IMR-90 (cell line): ENCODE data around the gene AUTS2. TPM values are rescaled to one million over a fixed set of nuclear protein-coding genes. Genes with fewer than 3 reads are reported as not detected.

Experiments used
- ATAC-seq: fragments of 200-7000 bp; cut with Tn5 transposase; 2 replicates; pipeline ENCODE4 v1.9.1; 2020; ENCODE audit warnings: low read depth, mild to moderate bottlenecking, moderate library complexity
- BruUV-seq: library from RNA; stranded (reverse); fragments of 400-500 nt; replicated peaks from 2 replicates; lab custom pipeline; 2021; lab: Mats Ljungman, UMichigan
- CTCF ChIA-PET: fragments of 300-600 bp; formaldehyde crosslinking; extraction: SDS; loops from one replicate; lab custom pipeline; 2021; ENCODE audit warnings: antibody characterized with exemption; lab: Yijun Ruan, JAX
- POLR2A ChIA-PET: fragments of 300-600 bp; sonication (Branson Sonifier 250); formaldehyde crosslinking; loops from one replicate; lab custom pipeline; 2022; ENCODE audit warnings: antibody characterized with exemption; ENCODE audit not compliant: unreplicated experiment; lab: Charles Lee
- DNase-seq: peaks from one replicate; pipeline ENCODE4 v3.0.0; 2013
- H2AFZ ChIP-seq: replicated peaks from 2 replicates; pipeline ENCODE3; 2013; ENCODE audit warnings: low read length, mild to moderate bottlenecking; ENCODE audit not compliant: poor library complexity
- H2AK5ac ChIP-seq: 2 replicates; pipeline ENCODE4 v1.6.1; 2013; ENCODE audit warnings: low read depth, low read length, inconsistent platforms
- H2AK9ac ChIP-seq: replicated peaks from 2 replicates; pipeline ENCODE3; 2013; ENCODE audit warnings: mild to moderate bottlenecking, low read depth, low read length, moderate library complexity; ENCODE audit not compliant: poor library complexity
- H2BK120ac ChIP-seq: 2 replicates; pipeline ENCODE4 v1.6.1; 2013; ENCODE audit warnings: low read depth, low read length, inconsistent platforms
- H2BK15ac ChIP-seq: 3 replicates; pipeline ENCODE4 v1.6.1; 2013; ENCODE audit warnings: low read depth, low read length, inconsistent platforms
- H2BK20ac ChIP-seq: 2 replicates; pipeline ENCODE4 v1.6.1; 2013; ENCODE audit warnings: low read depth, mild to moderate bottlenecking, inconsistent platforms, low read length, moderate library complexity
- H2BK5ac ChIP-seq: 2 replicates; pipeline ENCODE4 v1.6.1; 2013; ENCODE audit warnings: mild to moderate bottlenecking, low read depth, low read length, inconsistent platforms; ENCODE audit not compliant: poor library complexity, severe bottlenecking
- H3K14ac ChIP-seq: replicated peaks from 2 replicates; pipeline ENCODE4 v1.6.1; 2013; ENCODE audit warnings: low read depth, low read length, inconsistent platforms
- H3K18ac ChIP-seq: 2 replicates; pipeline ENCODE4 v1.6.1; 2013; ENCODE audit warnings: low read depth, low read length, control low read depth
- H3K23ac ChIP-seq: 2 replicates; pipeline ENCODE4 v1.6.1; 2013; ENCODE audit warnings: low read depth, low read length, inconsistent platforms
- H3K27ac ChIP-seq: 2 replicates; pipeline ENCODE4 v1.5.1; 2013; ENCODE audit warnings: mild to moderate bottlenecking, control low read depth, low read length; ENCODE audit not compliant: insufficient read depth
- H3K27me3 ChIP-seq: 2 replicates; pipeline ENCODE4 v1.6.1; 2013; ENCODE audit warnings: low read length; ENCODE audit not compliant: control insufficient read depth, insufficient read depth
- H3K36me3 ChIP-seq: 2 replicates; pipeline ENCODE4 v1.6.1; 2013; ENCODE audit warnings: low read length, mixed read lengths; ENCODE audit not compliant: control insufficient read depth, insufficient read depth
- H3K4ac ChIP-seq: 2 replicates; pipeline ENCODE4 v1.6.1; 2013; ENCODE audit warnings: low read depth, low read length, inconsistent platforms
- H3K4me1 ChIP-seq: 2 replicates; pipeline ENCODE4 v1.6.1; 2013; ENCODE audit warnings: low read length, mixed read lengths; ENCODE audit not compliant: control insufficient read depth, insufficient read depth
- H3K4me2 ChIP-seq: 2 replicates; pipeline ENCODE4 v1.6.1; 2013; ENCODE audit warnings: low read depth, mild to moderate bottlenecking, control low read depth, low read length, moderate library complexity
- H3K4me3 ChIP-seq: 2 replicates; pipeline ENCODE4 v1.5.1; 2013; ENCODE audit warnings: low read depth, mild to moderate bottlenecking, control low read depth, low read length, moderate library complexity; ENCODE audit not compliant: insufficient read depth
- H3K56ac ChIP-seq: 2 replicates; pipeline ENCODE4 v1.6.1; 2013; ENCODE audit warnings: low read length, inconsistent platforms; ENCODE audit not compliant: insufficient read depth; ENCODE audit errors: extremely low read depth
- H3K79me1 ChIP-seq, 2 experiments: 2 replicates each; pipeline ENCODE4 v1.6.1; 2013; ENCODE audit warnings: low read length in 2 of 2, inconsistent platforms in 1 of 2, low read depth in 1 of 2
- H3K9ac ChIP-seq: 2 replicates; pipeline ENCODE4 v1.6.1; 2013; ENCODE audit warnings: low read depth, low read length, control low read depth
- H3K9me1 ChIP-seq: 2 replicates; pipeline ENCODE4 v1.6.1; 2013; ENCODE audit warnings: low read length, inconsistent platforms; ENCODE audit not compliant: insufficient read depth
- H3K9me3 ChIP-seq: 2 replicates; pipeline ENCODE4 v1.6.1; 2013; ENCODE audit warnings: low read length; ENCODE audit not compliant: control insufficient read depth, insufficient read depth
- H4K20me1 ChIP-seq: 2 replicates; pipeline ENCODE4 v1.6.1; 2013; ENCODE audit warnings: low read length, inconsistent platforms; ENCODE audit not compliant: insufficient read depth
- H4K5ac ChIP-seq: 2 replicates; pipeline ENCODE4 v1.6.1; 2013; ENCODE audit warnings: mild to moderate bottlenecking, low read depth, low read length, control low read depth
- H4K8ac ChIP-seq, 2 experiments: 2 replicates each; pipeline ENCODE4 v1.6.1; 2013; ENCODE audit warnings: low read depth in 2 of 2, low read length in 2 of 2, control low read depth in 1 of 2, inconsistent platforms in 1 of 2
- H4K91ac ChIP-seq: 2 replicates; pipeline ENCODE4 v1.6.1; 2013; ENCODE audit warnings: low read depth, low read length, inconsistent platforms; ENCODE audit not compliant: insufficient read depth
- BHLHE40 ChIP-seq: fragments of 150-350 bp; IDR thresholded peaks from 2 replicates; pipeline ENCODE4 v1.6.1; 2016; ENCODE audit warnings: mild to moderate bottlenecking, low read depth, low read length
- CEBPB ChIP-seq: IDR thresholded peaks from 2 replicates; pipeline ENCODE4 v1.6.1; 2012; ENCODE audit warnings: low read depth, low read length, improper control_type of control experiment
- CHD1 ChIP-seq: IDR thresholded peaks from 2 replicates; pipeline ENCODE4 v1.6.1; 2012; ENCODE audit warnings: low read depth, low read length, improper control_type of control experiment
- FOS ChIP-seq: fragments of 150-350 bp; IDR thresholded peaks from 2 replicates; pipeline ENCODE4 v1.6.1; 2016; ENCODE audit warnings: low read depth, low read length
- MAFK ChIP-seq: IDR thresholded peaks from 2 replicates; pipeline ENCODE4 v1.6.1; 2012; ENCODE audit warnings: low read depth, low read length, improper control_type of control experiment
- MAZ ChIP-seq: IDR thresholded peaks from 2 replicates; pipeline ENCODE4 v1.6.1; 2012; ENCODE audit warnings: low read depth, mild to moderate bottlenecking, low read length, improper control_type of control experiment, moderate library complexity, borderline replicate concordance
- MXI1 ChIP-seq: IDR thresholded peaks from 2 replicates; pipeline ENCODE4 v1.6.1; 2012; ENCODE audit warnings: low read depth, mild to moderate bottlenecking, low read length, moderate library complexity, borderline replicate concordance
- NFE2L2 ChIP-seq: fragments of 150-350 bp; IDR thresholded peaks from 2 replicates; pipeline ENCODE4 v1.6.1; 2016; ENCODE audit warnings: low read depth, mild to moderate bottlenecking, low read length
- POLR2A ChIP-seq: IDR thresholded peaks from 2 replicates; pipeline ENCODE4 v1.6.1; 2012; ENCODE audit warnings: mild to moderate bottlenecking, low read depth, low read length
- RAD21 ChIP-seq: IDR thresholded peaks from 2 replicates; pipeline ENCODE4 v1.6.1; 2012; ENCODE audit warnings: low read length, improper control_type of control experiment
- RCOR1 ChIP-seq: IDR thresholded peaks from 2 replicates; pipeline ENCODE4 v1.6.1; 2012; ENCODE audit warnings: mild to moderate bottlenecking, low read length, improper control_type of control experiment; ENCODE audit not compliant: insufficient replicate concordance
- RFX5 ChIP-seq: IDR thresholded peaks from 2 replicates; pipeline ENCODE4 v1.8.0; 2012; ENCODE audit warnings: low read depth, mild to moderate bottlenecking, low read length, moderate library complexity
- SMC3 ChIP-seq: fragments of 150-350 bp; IDR thresholded peaks from 2 replicates; pipeline ENCODE4 v1.6.1; 2016; ENCODE audit warnings: low read depth, mild to moderate bottlenecking, antibody characterized with exemption, low read length, moderate library complexity
- WGBS, 2 experiments: methylation state at CpG; one replicate each; pipeline versions ENCODE4 v1.1.5 to v1.1.7; 2013; ENCODE audit warnings: missing lambda C conversion rate in 2 of 2; ENCODE audit not compliant: insufficient read length in 1 of 2; ENCODE audit errors: extremely low coverage in 2 of 2; 5-methylcytosine and 5-hydroxymethylcytosine counted together
- dilution Hi-C: fragments of 300-500 bp; cut with HindIII; formaldehyde crosslinking; loops from one replicate; pipeline ENCODE4 v1.14.3; 2018; ENCODE audit warnings: low sequenced_read_pairs; ENCODE audit not compliant: unreplicated experiment
- in situ Hi-C: fragments of 300-500 bp; cut with MboI; formaldehyde crosslinking; loops from 3 replicates; pipeline ENCODE4 v1.14.3; 2019; ENCODE audit warnings: low sequenced_read_pairs, inconsistent platforms, mixed read lengths
- intact Hi-C: fragments of 100-400 bp; cut with micrococcal nuclease; formaldehyde crosslinking; loops from 2 replicates; pipeline ENCODE4 v1.10.0; 2022
- polyA plus RNA-seq, 3 experiments: library from polyadenylated mRNA; depleted of rRNA; stranded (reverse); fragments of >200 nt; gene quantifications; 2 replicates each; pipeline ENCODE4 v1.2.3, GENCODE V29; 2012; ENCODE audit warnings: low replicate concordance in 1 of 3
- total RNA-seq: library from RNA; depleted of rRNA; stranded (reverse); fragments of >200 nt; gene quantifications from 2 replicates; pipeline ENCODE4 v1.2.3, GENCODE V29; 2012
- TF ChIP-seq, protein P1 (sequence below): fragments of 150-350 bp; IDR thresholded peaks from 2 replicates; pipeline ENCODE4 v1.6.1; 2017; ENCODE audit warnings: mild to moderate bottlenecking, antibody characterized with exemption, low read length, low read depth
- TF ChIP-seq, protein P2 (sequence below): fragments of 150-350 bp; IDR thresholded peaks from 2 replicates; pipeline ENCODE4 v1.6.1; 2016; ENCODE audit warnings: low read depth, mild to moderate bottlenecking, low read length, moderate library complexity, borderline replicate concordance
- TF ChIP-seq, protein P3 (sequence below): conservative IDR thresholded peaks from 2 replicates; pipeline ENCODE4 v1.5.1; 2012; ENCODE audit warnings: mild to moderate bottlenecking, low read depth, low read length, improper control_type of control experiment

Gene AUTS2
- total and polyA plus RNA-seq, 2 of the 4 experiments (the other 2 are of a cell fraction), result 0.90 to 3.0 TPM

DNA sequence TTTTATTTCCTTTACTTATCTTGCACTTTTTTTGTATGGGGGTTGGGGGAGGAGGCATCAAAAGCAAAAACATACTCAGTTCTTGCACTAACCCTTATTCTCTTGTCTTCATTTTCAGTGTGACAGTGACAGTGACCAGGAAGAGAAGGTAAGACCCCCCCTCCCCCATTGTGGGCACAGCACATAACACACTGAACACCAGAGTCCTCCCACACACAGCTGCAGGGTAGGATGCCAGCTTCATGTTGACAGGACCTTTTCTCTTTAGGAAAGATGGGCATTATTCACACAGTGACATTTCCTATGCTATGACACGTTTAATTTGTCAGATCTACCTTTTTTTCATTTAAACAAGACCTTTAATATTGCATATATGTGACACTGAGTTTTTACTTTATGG lies 837.4 kb downstream of the AUTS2 start:
- Histone ChIP-seq H2AK9ac (no peak overlapping the region), H3K4ac (no peak overlapping the region), H3K9ac (no peak overlapping the region), H2AFZ (no peak overlapping the region), H3K27me3 (no peaks in the 10 kb centered on the region), H4K5ac (no peak overlapping the region), H2BK120ac (no peak overlapping the region), H4K91ac (no peak overlapping the region), H3K56ac (no peak overlapping the region), H3K9me3 (no peaks in the 10 kb centered on the region), H2AK5ac (no peak overlapping the region), H3K9me1 (no peaks in the 10 kb centered on the region), H3K27ac (no peak overlapping the region), H3K23ac (no peak overlapping the region), H3K4me3 (no peak overlapping the region), H3K14ac (no peak overlapping the region), H3K36me3 (no peaks in the 10 kb centered on the region), H2BK5ac (no peak overlapping the region), H4K8ac (no peak overlapping the region), H2BK20ac (no peak overlapping the region), H3K79me1 (no peaks in the 10 kb centered on the region), H2BK15ac (no peak overlapping the region), H4K20me1 (no peaks in the 10 kb centered on the region), H3K18ac (no peak overlapping the region), H3K4me1 (no peaks in the 10 kb centered on the region), H3K4me2 (no peak overlapping the region)
- ChIA-PET CTCF (no interaction called here), POLR2A (no interaction called here)
- in situ Hi-C loops (no loop called here), intact Hi-C loops (no loop called here), dilution Hi-C loops (no loop called here)
- TF ChIP-seq MAZ (no peak), FOS (no peak), BHLHE40 (no peak), CHD1 (no peak), MXI1 (no peak), SMC3 (no peak), RCOR1 (no peak), CEBPB (no peak), RAD21 (no peak), POLR2A (no peak), MAFK (no peak), NFE2L2 (no peak), RFX5 (no peak)
- TF ChIP-seq, protein P1, sequence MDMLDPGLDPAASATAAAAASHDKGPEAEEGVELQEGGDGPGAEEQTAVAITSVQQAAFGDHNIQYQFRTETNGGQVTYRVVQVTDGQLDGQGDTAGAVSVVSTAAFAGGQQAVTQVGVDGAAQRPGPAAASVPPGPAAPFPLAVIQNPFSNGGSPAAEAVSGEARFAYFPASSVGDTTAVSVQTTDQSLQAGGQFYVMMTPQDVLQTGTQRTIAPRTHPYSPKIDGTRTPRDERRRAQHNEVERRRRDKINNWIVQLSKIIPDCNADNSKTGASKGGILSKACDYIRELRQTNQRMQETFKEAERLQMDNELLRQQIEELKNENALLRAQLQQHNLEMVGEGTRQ, result no peak
- TF ChIP-seq, protein P2, sequence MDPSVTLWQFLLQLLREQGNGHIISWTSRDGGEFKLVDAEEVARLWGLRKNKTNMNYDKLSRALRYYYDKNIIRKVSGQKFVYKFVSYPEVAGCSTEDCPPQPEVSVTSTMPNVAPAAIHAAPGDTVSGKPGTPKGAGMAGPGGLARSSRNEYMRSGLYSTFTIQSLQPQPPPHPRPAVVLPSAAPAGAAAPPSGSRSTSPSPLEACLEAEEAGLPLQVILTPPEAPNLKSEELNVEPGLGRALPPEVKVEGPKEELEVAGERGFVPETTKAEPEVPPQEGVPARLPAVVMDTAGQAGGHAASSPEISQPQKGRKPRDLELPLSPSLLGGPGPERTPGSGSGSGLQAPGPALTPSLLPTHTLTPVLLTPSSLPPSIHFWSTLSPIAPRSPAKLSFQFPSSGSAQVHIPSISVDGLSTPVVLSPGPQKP, result no peak
- TF ChIP-seq, protein P3, sequence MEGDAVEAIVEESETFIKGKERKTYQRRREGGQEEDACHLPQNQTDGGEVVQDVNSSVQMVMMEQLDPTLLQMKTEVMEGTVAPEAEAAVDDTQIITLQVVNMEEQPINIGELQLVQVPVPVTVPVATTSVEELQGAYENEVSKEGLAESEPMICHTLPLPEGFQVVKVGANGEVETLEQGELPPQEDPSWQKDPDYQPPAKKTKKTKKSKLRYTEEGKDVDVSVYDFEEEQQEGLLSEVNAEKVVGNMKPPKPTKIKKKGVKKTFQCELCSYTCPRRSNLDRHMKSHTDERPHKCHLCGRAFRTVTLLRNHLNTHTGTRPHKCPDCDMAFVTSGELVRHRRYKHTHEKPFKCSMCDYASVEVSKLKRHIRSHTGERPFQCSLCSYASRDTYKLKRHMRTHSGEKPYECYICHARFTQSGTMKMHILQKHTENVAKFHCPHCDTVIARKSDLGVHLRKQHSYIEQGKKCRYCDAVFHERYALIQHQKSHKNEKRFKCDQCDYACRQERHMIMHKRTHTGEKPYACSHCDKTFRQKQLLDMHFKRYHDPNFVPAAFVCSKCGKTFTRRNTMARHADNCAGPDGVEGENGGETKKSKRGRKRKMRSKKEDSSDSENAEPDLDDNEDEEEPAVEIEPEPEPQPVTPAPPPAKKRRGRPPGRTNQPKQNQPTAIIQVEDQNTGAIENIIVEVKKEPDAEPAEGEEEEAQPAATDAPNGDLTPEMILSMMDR, result no peak
- WGBS, 2 experiments, result no CpG with 5 or more reads among the region's 1 CpG
- DNase-seq (no peak), ATAC-seq (no peak)
- no TSS peak for BruUV-seq
